Neural progenitor cell (in vitro differentiated cells): ENCODE results near the gene ARX.
A peak's percentile ranks its signal among the peaks of the same experiment; 100 is the strongest.

Source experiments
- EZH2 ChIP-seq: fragments of 200-600 bp; sonication (generic); IDR thresholded peaks from 2 replicates; pipeline ENCODE4 v1.6.1; 2017; ENCODE audit warnings: antibody characterized with exemption, mild to moderate bottlenecking, moderate library complexity
- EZH2phosphoT487 ChIP-seq: fragments of 200-600 bp; sonication (generic); IDR thresholded peaks from 2 replicates; pipeline ENCODE4 v1.6.1; 2017; ENCODE audit warnings: antibody characterized with exemption
- TF ChIP-seq, protein P1 (sequence below): fragments of 200-600 bp; sonication (generic); IDR thresholded peaks from 2 replicates; pipeline ENCODE4 v1.5.1; 2017; ENCODE audit warnings: antibody characterized with exemption, mild to moderate bottlenecking

DNA sequence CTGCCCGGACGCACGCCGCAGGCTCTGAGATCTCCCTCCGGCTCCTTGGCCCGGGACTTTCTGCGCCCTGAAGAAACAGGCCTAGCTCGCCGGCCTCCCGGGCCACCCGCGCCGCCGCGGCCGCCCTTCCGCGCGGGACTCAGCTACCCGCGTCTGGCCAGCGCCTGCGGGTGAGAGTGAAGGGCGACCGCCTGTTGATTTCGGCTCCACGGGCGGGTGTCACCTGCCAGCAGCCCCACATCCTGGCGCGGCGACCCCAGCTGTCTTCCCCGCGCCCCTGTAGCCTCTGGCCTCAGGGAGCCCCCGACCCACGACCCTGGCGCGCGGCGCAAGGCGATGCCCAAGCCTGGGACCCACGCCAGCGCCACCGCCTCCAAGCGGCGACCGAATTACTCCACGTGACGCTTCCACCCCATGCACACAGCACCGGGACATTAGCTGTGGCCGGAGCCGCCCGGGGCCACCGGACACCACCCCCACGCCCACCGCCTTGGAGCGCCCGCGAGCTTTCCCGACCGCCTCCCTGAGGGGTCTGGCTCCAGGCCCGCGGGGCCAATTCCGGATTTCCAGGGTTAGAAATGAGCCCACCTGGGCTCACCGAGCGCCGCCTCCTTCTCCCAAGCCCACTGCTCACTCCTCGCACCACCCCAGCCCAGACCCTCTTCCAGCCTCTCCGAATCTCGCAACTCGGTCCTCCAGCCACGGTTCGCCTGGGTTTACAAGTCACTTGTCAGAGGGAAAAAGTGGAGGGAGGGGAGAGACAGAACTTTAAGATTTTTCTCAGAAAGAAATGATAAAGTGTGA, 10.2 kb downstream of the ARX start:
- TF ChIP-seq, protein P1, sequence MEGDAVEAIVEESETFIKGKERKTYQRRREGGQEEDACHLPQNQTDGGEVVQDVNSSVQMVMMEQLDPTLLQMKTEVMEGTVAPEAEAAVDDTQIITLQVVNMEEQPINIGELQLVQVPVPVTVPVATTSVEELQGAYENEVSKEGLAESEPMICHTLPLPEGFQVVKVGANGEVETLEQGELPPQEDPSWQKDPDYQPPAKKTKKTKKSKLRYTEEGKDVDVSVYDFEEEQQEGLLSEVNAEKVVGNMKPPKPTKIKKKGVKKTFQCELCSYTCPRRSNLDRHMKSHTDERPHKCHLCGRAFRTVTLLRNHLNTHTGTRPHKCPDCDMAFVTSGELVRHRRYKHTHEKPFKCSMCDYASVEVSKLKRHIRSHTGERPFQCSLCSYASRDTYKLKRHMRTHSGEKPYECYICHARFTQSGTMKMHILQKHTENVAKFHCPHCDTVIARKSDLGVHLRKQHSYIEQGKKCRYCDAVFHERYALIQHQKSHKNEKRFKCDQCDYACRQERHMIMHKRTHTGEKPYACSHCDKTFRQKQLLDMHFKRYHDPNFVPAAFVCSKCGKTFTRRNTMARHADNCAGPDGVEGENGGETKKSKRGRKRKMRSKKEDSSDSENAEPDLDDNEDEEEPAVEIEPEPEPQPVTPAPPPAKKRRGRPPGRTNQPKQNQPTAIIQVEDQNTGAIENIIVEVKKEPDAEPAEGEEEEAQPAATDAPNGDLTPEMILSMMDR: no peak
- peak; percentile 58 for TF ChIP-seq EZH2
- TF ChIP-seq EZH2phosphoT487: peak; percentile 87
